ENCODE data around the gene IQCE. TPM values are rescaled to one million over a fixed set of nuclear protein-coding genes. Genes with fewer than 3 reads are reported as not detected.

The IQCE gene
- polyA plus RNA-seq, 1 donor from 2014 or later, result 21.2 TPM

- H3K9me3 ChIP-seq (ENCODE audit: low read length), result no peaks in the 10 kb centered on the region
- H3F3A ChIP-seq (ENCODE audit: insufficient read depth, low read length, poor library complexity, severe bottlenecking), result no peaks in the 10 kb centered on the region
- H3K27ac ChIP-seq (ENCODE audit: low read length), result no peak overlapping the region
- no peak overlapping the region for H3K4me3 ChIP-seq (ENCODE audit: low read length)
- no peaks in the 10 kb centered on the region for H3K36me3 ChIP-seq (ENCODE audit: insufficient read depth, low read length)
- H3K4me2 ChIP-seq (ENCODE audit: low read length), result no peak overlapping the region
- no peak overlapping the region for H2AFZ ChIP-seq (ENCODE audit: low read depth, low read length)
- H3K27me3 ChIP-seq (ENCODE audit: insufficient read depth, low read depth, low read length), result no peaks in the 10 kb centered on the region
- no peaks in the 10 kb centered on the region for H3K79me2 ChIP-seq (replicated peaks; ENCODE audit: insufficient read depth, low read length)
- TF ChIP-seq EZH2 (IDR thresholded peaks at IDR 0.05; ENCODE audit: borderline replicate concordance, insufficient read depth, low read length, poor library complexity, severe bottlenecking), result no peak
- no peak for TF ChIP-seq SMC3 (conservative IDR thresholded peaks at IDR 0.05; ENCODE audit: poor library complexity)
- no peak for TF ChIP-seq RAD21 (conservative IDR thresholded peaks at IDR 0.05)
- no peak for TF ChIP-seq TAF1 (IDR thresholded peaks at IDR 0.05; ENCODE audit: low read depth)
- TF ChIP-seq REST (IDR thresholded peaks at IDR 0.05; ENCODE audit: borderline replicate concordance), result no peak
- TF ChIP-seq EP300 (conservative IDR thresholded peaks at IDR 0.05; ENCODE audit: poor library complexity, severe bottlenecking), result no peak
- no peaks in the 10 kb centered on the region for H3K9me2 ChIP-seq (ENCODE audit: insufficient read depth, low read length)
- H4K20me1 ChIP-seq (ENCODE audit: insufficient read depth), result no peaks in the 10 kb centered on the region
- no peak overlapping the region for H3K9ac ChIP-seq (ENCODE audit: low read length)
Measured at GRCh38 chr7:2619116-2619515, 60.3 kb downstream of the IQCE start.

GRCh38 chr7:2621061-2621828 is 62.5 kb downstream of the IQCE start:
- Histone ChIP-seq H3K4me2 (ENCODE audit: low read length) (no peak overlapping the region), H3K36me3 (ENCODE audit: insufficient read depth, low read length) (no peaks in the 10 kb centered on the region), H3K9me3 (ENCODE audit: low read length) (no peaks in the 10 kb centered on the region), H3K9me2 (ENCODE audit: insufficient read depth, low read length) (no peaks in the 10 kb centered on the region), H3K79me2 (replicated peaks; ENCODE audit: insufficient read depth, low read length) (no peaks in the 10 kb centered on the region), H3K4me3 (ENCODE audit: low read length) (no peak overlapping the region), H3K27ac (ENCODE audit: low read length) (no peak overlapping the region), H4K20me1 (ENCODE audit: insufficient read depth) (no peaks in the 10 kb centered on the region), H3K9ac (ENCODE audit: low read length) (no peak overlapping the region), H3F3A (ENCODE audit: insufficient read depth, low read length, poor library complexity, severe bottlenecking) (no peaks in the 10 kb centered on the region), H2AFZ (ENCODE audit: low read depth, low read length) (no peak overlapping the region), H3K27me3 (ENCODE audit: insufficient read depth, low read depth, low read length) (no peaks in the 10 kb centered on the region)
- TF ChIP-seq REST (IDR thresholded peaks at IDR 0.05; ENCODE audit: borderline replicate concordance), result no peak

Data from neural cell (in vitro differentiated cells).